GM12878 (cell line): ENCODE results near the gene RPL3. TPM values are rescaled to one million over a fixed set of nuclear protein-coding genes. Genes with fewer than 3 reads are reported as not detected.

Experiments
- ATAC-seq: fragments of 200-7000 bp; cut with Tn5 transposase; 3 replicates; pipeline ENCODE4 v1.9.1; 2020; ENCODE audit warnings: mild to moderate bottlenecking, moderate library complexity
- BruUV-seq: library from RNA; stranded (reverse); fragments of 400-500 nt; replicated peaks from 2 replicates; lab custom pipeline; 2021; lab: Mats Ljungman, UMichigan
- CTCF ChIA-PET: fragments of 300-600 bp; sonication (Branson Sonifier 250); formaldehyde crosslinking; extraction: SDS; loops from one replicate; lab custom pipeline; 2021; ENCODE audit warnings: inconsistent platforms; lab: Yijun Ruan, JAX
- POLR2A ChIA-PET: fragments of 350-600 bp; formaldehyde crosslinking; extraction: SDS; loops from one replicate; lab custom pipeline; 2021; ENCODE audit warnings: inconsistent platforms; lab: Charles Lee
- RAD21 ChIA-PET: fragments of 300-600 bp; sonication (Branson Sonifier 250); formaldehyde crosslinking; loops from one replicate; lab custom pipeline; 2023; ENCODE audit warnings: antibody characterized with exemption; ENCODE audit not compliant: unreplicated experiment; lab: Charles Lee
- SMC1A ChIA-PET: fragments of 300-600 bp; sonication (Branson Sonifier 250); formaldehyde crosslinking; loops from one replicate; lab custom pipeline; 2023; ENCODE audit not compliant: unreplicated experiment, uncharacterized antibody; lab: Charles Lee
- DNase-seq: peaks from one replicate; pipeline ENCODE4 v3.0.0-alpha.2; 2011; ENCODE audit warnings: low read depth, low spot score
- FAIRE-seq: peaks from 3 replicates; lab custom pipeline; 2011; peaks lifted over from hg19 to GRCh38; lab: Jason Lieb, UNC
- H2AFZ ChIP-seq: 2 replicates; pipeline ENCODE4 v1.6.0; 2011; ENCODE audit warnings: low read depth, low read length, control low read depth; ENCODE audit not compliant: control insufficient read depth
- H3K27ac ChIP-seq: 2 replicates; pipeline ENCODE4 v1.5.1; 2011; ENCODE audit warnings: control low read depth; ENCODE audit not compliant: control insufficient read depth, insufficient read depth
- H3K27me3 ChIP-seq, 2 experiments: replicated peaks in 1 of 2; 2 replicates each; pipeline versions ENCODE4 v1.6.0 to v1.6.1; 2011; ENCODE audit warnings: low read length in 1 of 2; ENCODE audit not compliant: control insufficient read depth in 2 of 2, insufficient read depth in 2 of 2
- H3K36me3 ChIP-seq, 2 experiments: 2 replicates each; pipeline ENCODE4 v1.5.1; 2011; ENCODE audit warnings: low read length in 1 of 2; ENCODE audit not compliant: control insufficient read depth in 2 of 2, insufficient read depth in 2 of 2
- H3K4me1 ChIP-seq: 2 replicates; pipeline ENCODE4 v1.6.1; 2011; ENCODE audit warnings: mild to moderate bottlenecking, low read length, moderate library complexity, mixed read lengths; ENCODE audit not compliant: control insufficient read depth, insufficient read depth
- H3K4me2 ChIP-seq: 2 replicates; pipeline ENCODE4 v1.6.0; 2011; ENCODE audit warnings: control low read depth; ENCODE audit not compliant: control insufficient read depth, insufficient read depth
- H3K4me3 ChIP-seq: fragments of 200-600 bp; sonication (generic); 2 replicates; pipeline ENCODE4 v1.5.1; 2016
- H3K79me2 ChIP-seq: 2 replicates; pipeline ENCODE4 v1.6.0; 2011; ENCODE audit warnings: low read length; ENCODE audit not compliant: control insufficient read depth, insufficient read depth
- H3K9ac ChIP-seq: 2 replicates; pipeline ENCODE4 v1.8.0; 2011; ENCODE audit warnings: low read length, control low read depth, mixed read lengths; ENCODE audit not compliant: control insufficient read depth, insufficient read depth
- H3K9me3 ChIP-seq: replicated peaks from 3 replicates; pipeline ENCODE4 v1.5.1; 2011; ENCODE audit warnings: mild to moderate bottlenecking, low read length; ENCODE audit not compliant: control insufficient read depth, insufficient read depth
- H4K20me1 ChIP-seq: 2 replicates; pipeline ENCODE4 v1.6.0; 2011; ENCODE audit not compliant: control insufficient read depth, insufficient read depth
- CHD1 ChIP-seq: IDR thresholded peaks from 2 replicates; pipeline ENCODE4 v1.6.1; 2012; ENCODE audit warnings: low read depth, low read length, improper control_type of control experiment
- EED ChIP-seq: sonication (generic); IDR thresholded peaks from 2 replicates; pipeline ENCODE4 v1.6.1; 2016; ENCODE audit warnings: antibody characterized with exemption, low read depth
- GABPA ChIP-seq: IDR thresholded peaks from 2 replicates; pipeline ENCODE4 v1.6.1; 2014; ENCODE audit warnings: antibody characterized with exemption, low read depth, mild to moderate bottlenecking, inconsistent platforms
- IKZF1 ChIP-seq: fragments of 450-650 bp; conservative IDR thresholded peaks from 2 replicates; pipeline ENCODE4 v1.6.1; 2017; ENCODE audit warnings: antibody characterized with exemption, mild to moderate bottlenecking
- KDM1A ChIP-seq: fragments of 200-600 bp; sonication (generic); IDR thresholded peaks from 2 replicates; pipeline ENCODE4 v1.6.1; 2016; ENCODE audit warnings: borderline replicate concordance
- NFYA ChIP-seq: IDR thresholded peaks from 2 replicates; pipeline ENCODE4 v1.6.1; 2011; ENCODE audit warnings: low read depth, mild to moderate bottlenecking, low read length, improper control_type of control experiment, borderline replicate concordance
- POLR2AphosphoS2 ChIP-seq: IDR thresholded peaks from 2 replicates; pipeline ENCODE4 v1.6.1; 2011; ENCODE audit warnings: low read depth, mild to moderate bottlenecking, low read length, improper control_type of control experiment, moderate library complexity
- PRDM15 ChIP-seq: fragments of 450-650 bp; formaldehyde crosslinking; IDR thresholded peaks from 2 replicates; pipeline ENCODE4 v1.4.0; 2020; ENCODE audit warnings: mild to moderate bottlenecking, moderate library complexity
- RAD21 ChIP-seq: IDR thresholded peaks from 2 replicates; pipeline ENCODE4 v1.6.1; 2011; ENCODE audit warnings: mild to moderate bottlenecking, low read depth, low read length, moderate library complexity; ENCODE audit not compliant: insufficient read depth
- REST ChIP-seq: IDR thresholded peaks from 2 replicates; pipeline ENCODE4 v1.6.1; 2012; ENCODE audit warnings: mild to moderate bottlenecking, low read depth, low read length
- ZBTB4 ChIP-seq: fragments of 450-650 bp; formaldehyde crosslinking; IDR thresholded peaks from 2 replicates; pipeline ENCODE4 v1.4.0; 2022; ENCODE audit warnings: mild to moderate bottlenecking, moderate library complexity
- WGBS: methylation state at CpG from one replicate; pipeline ENCODE4 v1.1.6; 2016; ENCODE audit warnings: low lambda C conversion rate; ENCODE audit not compliant: insufficient replicate concordance, insufficient coverage; ENCODE audit errors: missing lambda C conversion rate; 5-methylcytosine and 5-hydroxymethylcytosine counted together
- in situ Hi-C: fragments of 300-500 bp; cut with MboI; formaldehyde crosslinking; loops from 9 replicates; pipeline ENCODE4 v1.14.3; 2018; ENCODE audit warnings: mixed read lengths
- intact Hi-C: fragments of 100-400 bp; cut with micrococcal nuclease; formaldehyde crosslinking; loops from one replicate; pipeline ENCODE4 v1.14.2; 2022; ENCODE audit not compliant: unreplicated experiment
- polyA plus RNA-seq, 11 experiments: library from polyadenylated mRNA; depleted of rRNA in 4 of 11; unstranded in 6 of 11; stranded (reverse) in 5 of 11; fragments of >200 nt; fragmentation: Nextera tagmentation in 4 of 11; fragmentation: Illumina TruSeq in 1 of 11; extraction: Ambion mirVana in 4 of 11; extraction: Trizol in 1 of 11; gene quantifications; 1 replicate in 1 of 11; 2 replicates in 10 of 11; pipeline versions ENCODE4 v1.2.1 to v1.2.3, GENCODE V29; 2011 to 2016; ENCODE audit warnings: inconsistent platforms in 2 of 11, missing spikeins in 2 of 11, low read depth in 1 of 11
- total RNA-seq, 4 experiments: library from RNA; depleted of rRNA in 3 of 4; stranded (reverse); fragments of >200 nt in 3 of 4; fragmentation: Illumina TruSeq in 1 of 4; extraction: Trizol in 1 of 4; gene quantifications; 2 replicates each; pipeline versions ENCODE4 v1.2.1 to v1.2.3, GENCODE V29; 2013 to 2021

The RPL3 gene
- total and polyA plus RNA-seq, 10 of the 15 experiments (the other 5 are each of a cell fraction or from before 2014, with no cell fraction given) = 1,534 to 6,791 (median 3,992) TPM

GRCh38 chr22:39298241-39298987 is 21.0 kb downstream of the RPL3 start:
- intact Hi-C loops (no loop called here), in situ Hi-C loops (no loop called here)
- Histone ChIP-seq H3K4me1 (peaks cover 21% of the 10 kb centered on the region), H3K9me3 (no peaks in the 10 kb centered on the region), H3K36me3 (no peaks in the 10 kb centered on the region), H3K27ac (no peak overlapping the region), H3K4me2 (no peak overlapping the region), H2AFZ (no peak overlapping the region), H4K20me1 (no peaks in the 10 kb centered on the region), H3K79me2 (no peaks in the 10 kb centered on the region), H3K4me3 (no peak overlapping the region), H3K27me3 (no peaks in the 10 kb centered on the region), H3K9ac (no peak overlapping the region)
- ChIA-PET SMC1A (no interaction called here), POLR2A (interaction anchor here (0.5 to 0.8 kb wide), 2 partner anchors 21 to 85 kb away, joined by 3 to 7 read pairs; partner anchors contain the start of gene RPL3), CTCF (interaction anchor here (0.7 to 1.6 kb wide), 3 partner anchors 8 to 128 kb away, joined by 3 to 4 read pairs (median 4); no protein-coding TSS in a partner anchor), RAD21 (interaction anchor here (1.0 kb wide), 1 partner anchor 13 kb away, joined by 3 read pairs; no protein-coding TSS in a partner anchor)
- BruUV-seq = no TSS peak
- ATAC-seq (no peak), DNase-seq (no peak), FAIRE-seq (no peak)
- WGBS = 78% methylated on average over 14 of the region's 18 CpGs
- TF ChIP-seq NFYA (no peak), PRDM15 (CRISPR knock-in tag) (no peak), POLR2AphosphoS2 (no peak), KDM1A (no peak), CHD1 (no peak), IKZF1 (no peak), RAD21 (no peak), EED (no peak), REST (no peak), GABPA (no peak), ZBTB4 (CRISPR knock-in tag) (no peak)
